Osteoblast (primary cell): ENCODE measurements around the gene EXOC3. TPM values are rescaled to one million over a fixed set of nuclear protein-coding genes. Genes with fewer than 3 reads are reported as not detected.

ENCODE experiments used
- DNase-seq: peaks from one replicate; pipeline ENCODE4 v3.0.0; 2011; ENCODE audit warnings: low spot score, mixed read lengths; ENCODE audit not compliant: insufficient read length; ENCODE audit errors: missing footprints
- H2AFZ ChIP-seq: 2 replicates; pipeline ENCODE4 v1.6.0; 2011; ENCODE audit warnings: mild to moderate bottlenecking, low read length
- H3K27ac ChIP-seq: 2 replicates; pipeline ENCODE4 v1.5.1; 2011; ENCODE audit warnings: mild to moderate bottlenecking, low read depth, low read length, moderate library complexity
- H3K27me3 ChIP-seq: 2 replicates; pipeline ENCODE4 v1.6.0; 2012; ENCODE audit warnings: mild to moderate bottlenecking, control low read depth, inconsistent platforms, low read length, moderate library complexity; ENCODE audit not compliant: insufficient read depth
- H3K36me3 ChIP-seq: 2 replicates; pipeline ENCODE4 v1.5.1; 2011; ENCODE audit warnings: mild to moderate bottlenecking, low read length, control low read depth, moderate library complexity; ENCODE audit not compliant: insufficient read depth
- H3K4me1 ChIP-seq: 2 replicates; pipeline ENCODE4 v1.5.1; 2011; ENCODE audit warnings: mild to moderate bottlenecking, low read length, control low read depth, moderate library complexity; ENCODE audit not compliant: insufficient read depth
- H3K4me2 ChIP-seq: 2 replicates; pipeline ENCODE4 v1.6.0; 2011; ENCODE audit warnings: mild to moderate bottlenecking, low read length; ENCODE audit not compliant: insufficient read depth
- H3K4me3 ChIP-seq: fragments of 200-600 bp; sonication (generic); 3 replicates; pipeline ENCODE4 v1.5.1; 2012; ENCODE audit warnings: mild to moderate bottlenecking, low read length, inconsistent platforms; ENCODE audit not compliant: insufficient read depth
- H3K79me2 ChIP-seq: 2 replicates; pipeline ENCODE4 v1.6.0; 2012; ENCODE audit warnings: mild to moderate bottlenecking, low read length, control low read depth, inconsistent platforms; ENCODE audit not compliant: insufficient read depth
- H3K9me3 ChIP-seq: 2 replicates; pipeline ENCODE4 v1.5.1; 2011; ENCODE audit warnings: low read depth, low read length, control low read depth
- H4K20me1 ChIP-seq: 2 replicates; pipeline ENCODE4 v1.6.0; 2012; ENCODE audit warnings: mild to moderate bottlenecking, low read length, control low read depth; ENCODE audit not compliant: insufficient read depth
- total RNA-seq: library from RNA; depleted of rRNA; stranded (reverse); fragments of >200 nt; gene quantifications from 2 replicates; pipeline ENCODE4 v1.2.3, GENCODE V29; 2012
- TF ChIP-seq, protein P1 (sequence below): IDR thresholded peaks from 2 replicates; pipeline ENCODE4 v1.5.1; 2011; ENCODE audit warnings: mild to moderate bottlenecking, low read depth, low read length, moderate library complexity; ENCODE audit errors: extremely low read depth

Gene EXOC3
- total RNA-seq, 1 donor, result 49.2 TPM

- no peak overlapping the region for H3K27ac ChIP-seq
- H3K79me2 ChIP-seq, result peaks cover 5% of the 10 kb centered on the region
- H3K4me2 ChIP-seq, result no peak overlapping the region
- TF ChIP-seq, protein P1, sequence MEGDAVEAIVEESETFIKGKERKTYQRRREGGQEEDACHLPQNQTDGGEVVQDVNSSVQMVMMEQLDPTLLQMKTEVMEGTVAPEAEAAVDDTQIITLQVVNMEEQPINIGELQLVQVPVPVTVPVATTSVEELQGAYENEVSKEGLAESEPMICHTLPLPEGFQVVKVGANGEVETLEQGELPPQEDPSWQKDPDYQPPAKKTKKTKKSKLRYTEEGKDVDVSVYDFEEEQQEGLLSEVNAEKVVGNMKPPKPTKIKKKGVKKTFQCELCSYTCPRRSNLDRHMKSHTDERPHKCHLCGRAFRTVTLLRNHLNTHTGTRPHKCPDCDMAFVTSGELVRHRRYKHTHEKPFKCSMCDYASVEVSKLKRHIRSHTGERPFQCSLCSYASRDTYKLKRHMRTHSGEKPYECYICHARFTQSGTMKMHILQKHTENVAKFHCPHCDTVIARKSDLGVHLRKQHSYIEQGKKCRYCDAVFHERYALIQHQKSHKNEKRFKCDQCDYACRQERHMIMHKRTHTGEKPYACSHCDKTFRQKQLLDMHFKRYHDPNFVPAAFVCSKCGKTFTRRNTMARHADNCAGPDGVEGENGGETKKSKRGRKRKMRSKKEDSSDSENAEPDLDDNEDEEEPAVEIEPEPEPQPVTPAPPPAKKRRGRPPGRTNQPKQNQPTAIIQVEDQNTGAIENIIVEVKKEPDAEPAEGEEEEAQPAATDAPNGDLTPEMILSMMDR, result no peak
- H3K4me3 ChIP-seq, result no peak overlapping the region
- H3K36me3 ChIP-seq, result peaks cover 33% of the 10 kb centered on the region
- H3K9me3 ChIP-seq, result no peaks in the 10 kb centered on the region
- no peaks in the 10 kb centered on the region for H3K27me3 ChIP-seq
- H2AFZ ChIP-seq, result no peak overlapping the region
- peaks cover 6% of the 10 kb centered on the region for H3K4me1 ChIP-seq
- H4K20me1 ChIP-seq, result no peaks in the 10 kb centered on the region
- peak; percentile 80 for DNase-seq
Observed at GRCh38 chr5:437281-437771, 5.7 kb upstream of the EXOC3 start.

- TF ChIP-seq, protein P1, result no peak
- Histone ChIP-seq H3K4me3 (no peak overlapping the region), H2AFZ (no peak overlapping the region), H3K4me2 (no peak overlapping the region), H3K27me3 (no peaks in the 10 kb centered on the region), H3K27ac (no peak overlapping the region), H4K20me1 (peaks cover 2% of the 10 kb centered on the region), H3K79me2 (peaks cover 16% of the 10 kb centered on the region), H3K36me3 (peaks cover 22% of the 10 kb centered on the region), H3K9me3 (no peaks in the 10 kb centered on the region), H3K4me1 (peaks cover 10% of the 10 kb centered on the region)
- DNase-seq, result peak; percentile 58
Observed at GRCh38 chr5:438481-438981, 4.4 kb upstream of the EXOC3 start.

- Histone ChIP-seq H3K4me3 (no peak overlapping the region), H3K9me3 (no peaks in the 10 kb centered on the region), H3K27me3 (no peaks in the 10 kb centered on the region), H4K20me1 (peaks cover 8% of the 10 kb centered on the region), H3K79me2 (peaks cover 23% of the 10 kb centered on the region), H3K27ac (no peak overlapping the region), H3K4me2 (no peak overlapping the region), H2AFZ (no peak overlapping the region), H3K4me1 (peaks cover 17% of the 10 kb centered on the region), H3K36me3 (peaks cover 18% of the 10 kb centered on the region)
- DNase-seq, result peak; percentile 43
- TF ChIP-seq, protein P1, result no peak
Observed at GRCh38 chr5:439181-439580, 3.8 kb upstream of the EXOC3 start.

- peak; percentile 66 for DNase-seq
- no peaks in the 10 kb centered on the region for H3K27me3 ChIP-seq
- peaks cover 17% of the 10 kb centered on the region for H3K4me1 ChIP-seq
- peaks cover 14% of the 10 kb centered on the region for H3K36me3 ChIP-seq
- no peak overlapping the region for H3K4me3 ChIP-seq
- H3K79me2 ChIP-seq, result peaks cover 27% of the 10 kb centered on the region
- H3K9me3 ChIP-seq, result no peaks in the 10 kb centered on the region
- peaks cover 8% of the 10 kb centered on the region for H4K20me1 ChIP-seq
- TF ChIP-seq, protein P1, result no peak
- no peak overlapping the region for H3K4me2 ChIP-seq
- H3K27ac ChIP-seq, result no peak overlapping the region
- H2AFZ ChIP-seq, result no peak overlapping the region
Observed at GRCh38 chr5:439636-440035, 3.3 kb upstream of the EXOC3 start.
